H1 (cell line): ENCODE results near the gene TK1. TPM values are rescaled to one million over a fixed set of nuclear protein-coding genes. Genes with fewer than 3 reads are reported as not detected.
A peak's percentile ranks its signal among the peaks of the same experiment; 100 is the strongest.

Experiments used
- CTCF ChIA-PET: fragments of 300-600 bp; sonication (Branson Sonifier 250); formaldehyde crosslinking; loops from one replicate; lab custom pipeline; 2021; ENCODE audit not compliant: partially characterized antibody; lab: Charles Lee
- POLR2A ChIA-PET: fragments of 300-600 bp; sonication (Branson Sonifier 250); formaldehyde crosslinking; loops from one replicate; lab custom pipeline; 2021; ENCODE audit warnings: inconsistent platforms; ENCODE audit not compliant: partially characterized antibody; lab: Charles Lee
- DNase-seq, 2 experiments: peaks; one replicate each; pipeline versions ENCODE4 v3.0.0 to v3.0.0-alpha.2; 2010 to 2022; ENCODE audit warnings: low spot score in 2 of 2, low read depth in 1 of 2, mixed read lengths in 1 of 2
- FAIRE-seq: peaks from 2 replicates; lab custom pipeline; 2011; peaks lifted over from hg19 to GRCh38; lab: Jason Lieb, UNC
- H2AFZ ChIP-seq: 2 replicates; pipeline ENCODE4 v1.8.1; 2012; ENCODE audit warnings: low read length, inconsistent platforms
- H2AK5ac ChIP-seq: 2 replicates; pipeline ENCODE4 v1.6.1; 2013; ENCODE audit warnings: low read depth, low read length
- H2BK120ac ChIP-seq: replicated peaks from 2 replicates; pipeline ENCODE3; 2013; ENCODE audit warnings: low read depth, low read length, inconsistent platforms
- H2BK12ac ChIP-seq: 2 replicates; pipeline ENCODE4 v1.6.1; 2013; ENCODE audit warnings: low read depth, low read length
- H2BK15ac ChIP-seq: 2 replicates; pipeline ENCODE4 v1.6.1; 2013; ENCODE audit warnings: low read length
- H2BK20ac ChIP-seq: 2 replicates; pipeline ENCODE4 v1.6.1; 2013; ENCODE audit warnings: low read length
- H2BK5ac ChIP-seq: 2 replicates; pipeline ENCODE4 v1.6.1; 2013; ENCODE audit warnings: low read depth, low read length
- H3K14ac ChIP-seq: 2 replicates; pipeline ENCODE4 v1.6.1; 2013; ENCODE audit warnings: inconsistent platforms; ENCODE audit not compliant: insufficient read length
- H3K18ac ChIP-seq: 2 replicates; pipeline ENCODE4 v1.6.1; 2013; ENCODE audit warnings: low read length; ENCODE audit errors: extremely low read depth
- H3K23ac ChIP-seq: 2 replicates; pipeline ENCODE4 v1.6.1; 2013; ENCODE audit warnings: inconsistent platforms; ENCODE audit not compliant: insufficient read length
- H3K23me2 ChIP-seq: 2 replicates; pipeline ENCODE4 v1.6.1; 2013; ENCODE audit warnings: low read depth, low read length
- H3K27ac ChIP-seq: 2 replicates; pipeline ENCODE4 v1.6.1; 2011; ENCODE audit warnings: low read depth, low read length, inconsistent platforms
- H3K27me3 ChIP-seq, 4 experiments: replicated peaks in 1 of 4; 1 replicate in 1 of 4; 2 replicates in 3 of 4; pipeline versions ENCODE4 v1.6.1 to v1.8.1; 2011 to 2013; ENCODE audit warnings: low read length in 3 of 4, mild to moderate bottlenecking in 3 of 4, inconsistent platforms in 2 of 4, mixed read lengths in 2 of 4, moderate library complexity in 1 of 4; ENCODE audit not compliant: control insufficient read depth in 3 of 4, insufficient read depth in 3 of 4; ENCODE audit errors: extremely low read depth in 1 of 4
- H3K36me3 ChIP-seq, 4 experiments: 2 replicates each; pipeline versions ENCODE4 v1.6.1 to v1.8.1; 2011 to 2013; ENCODE audit warnings: mild to moderate bottlenecking in 4 of 4, low read length in 3 of 4, moderate library complexity in 2 of 4, control low read depth in 1 of 4, inconsistent platforms in 1 of 4; ENCODE audit not compliant: insufficient read depth in 4 of 4, control insufficient read depth in 2 of 4
- H3K4ac ChIP-seq: replicated peaks from 2 replicates; pipeline ENCODE3; 2013; ENCODE audit warnings: low read length, low read depth, mixed read lengths, inconsistent platforms; ENCODE audit not compliant: insufficient read length
- H3K4me1 ChIP-seq, 4 experiments: replicated peaks in 1 of 4; 1 replicate in 1 of 4; 2 replicates in 3 of 4; pipeline versions ENCODE4 v1.6.1 to v1.8.1; 2011 to 2013; ENCODE audit warnings: low read length in 3 of 4, inconsistent platforms in 2 of 4, mixed read lengths in 1 of 4; ENCODE audit not compliant: insufficient read depth in 4 of 4, control insufficient read depth in 3 of 4
- H3K4me2 ChIP-seq, 2 experiments: 2 replicates each; pipeline versions ENCODE4 v1.6.1 to v1.8.1; 2011 to 2013; ENCODE audit warnings: low read depth in 2 of 2, low read length in 2 of 2, control low read depth in 1 of 2, inconsistent platforms in 1 of 2, mild to moderate bottlenecking in 1 of 2; ENCODE audit not compliant: insufficient read depth in 1 of 2
- H3K4me3 ChIP-seq, 4 experiments: fragments of 200-600, 300-600 bp in 1 of 4; sonication (generic), shearing (Covaris generic), sonication (Bioruptor Twin) in 1 of 4; 2 replicates each; pipeline versions ENCODE4 v1.5.1 to v1.8.1; 2011 to 2016; ENCODE audit warnings: low read length in 4 of 4, low read depth in 3 of 4, control low read depth in 2 of 4, inconsistent platforms in 2 of 4, mild to moderate bottlenecking in 2 of 4, mixed read lengths in 1 of 4, moderate library complexity in 1 of 4; ENCODE audit not compliant: insufficient read depth in 2 of 4; ENCODE audit errors: extremely low read depth in 1 of 4
- H3K56ac ChIP-seq: replicated peaks from 2 replicates; pipeline ENCODE3; 2013; ENCODE audit warnings: low read depth, mild to moderate bottlenecking, mixed read lengths, low read length, inconsistent platforms; ENCODE audit not compliant: insufficient read length
- H3K79me1 ChIP-seq: 2 replicates; pipeline ENCODE4 v1.6.1; 2013; ENCODE audit warnings: low read depth, low read length, control low read depth
- H3K79me2 ChIP-seq, 2 experiments: 2 replicates each; pipeline versions ENCODE4 v1.6.1 to v1.8.1; 2012 to 2013; ENCODE audit warnings: low read length in 2 of 2, mild to moderate bottlenecking in 2 of 2, inconsistent platforms in 1 of 2; ENCODE audit not compliant: insufficient read depth in 2 of 2, control insufficient read depth in 1 of 2
- H3K9ac ChIP-seq, 4 experiments: replicated peaks in 1 of 4; 1 replicate in 1 of 4; 2 replicates in 3 of 4; pipeline versions ENCODE4 v1.6.1 to v1.8.1; 2011 to 2013; ENCODE audit warnings: low read depth in 3 of 4, low read length in 3 of 4, control low read depth in 2 of 4, mild to moderate bottlenecking in 2 of 4, moderate library complexity in 2 of 4, inconsistent platforms in 1 of 4; ENCODE audit errors: extremely low read depth in 1 of 4
- H3K9me3 ChIP-seq, 2 experiments: 2 replicates each; pipeline versions ENCODE4 v1.6.1 to v1.8.1; 2012 to 2013; ENCODE audit warnings: mild to moderate bottlenecking in 2 of 2, moderate library complexity in 2 of 2, control low read depth in 1 of 2, inconsistent platforms in 1 of 2, low read depth in 1 of 2, low read length in 1 of 2, mixed read lengths in 1 of 2; ENCODE audit not compliant: insufficient read depth in 2 of 2
- H4K20me1 ChIP-seq, 2 experiments: replicated peaks in 1 of 2; 2 replicates each; pipeline versions ENCODE3 to v1.8.1; 2011 to 2013; ENCODE audit warnings: inconsistent platforms in 2 of 2, low read length in 2 of 2, mild to moderate bottlenecking in 1 of 2; ENCODE audit not compliant: insufficient read depth in 2 of 2, control insufficient read depth in 1 of 2
- H4K5ac ChIP-seq: 2 replicates; pipeline ENCODE4 v1.6.1; 2013; ENCODE audit warnings: low read length, low read depth, mixed read lengths, inconsistent platforms; ENCODE audit not compliant: insufficient read length
- H4K8ac ChIP-seq: 2 replicates; pipeline ENCODE4 v1.8.0; 2013; ENCODE audit warnings: mild to moderate bottlenecking, moderate library complexity, low read length, inconsistent platforms; ENCODE audit not compliant: insufficient read depth; ENCODE audit errors: extremely low read depth
- H4K91ac ChIP-seq: replicated peaks from 2 replicates; pipeline ENCODE3; 2013; ENCODE audit warnings: low read length, mixed read lengths, inconsistent platforms; ENCODE audit not compliant: insufficient read length
- CBX8 ChIP-seq: fragments of 300-800, 300-1000 bp; sonication (generic); IDR thresholded peaks from 2 replicates; pipeline ENCODE4 v1.7.1; 2016; ENCODE audit warnings: low read depth, low read length, borderline replicate concordance
- CEBPB ChIP-seq: IDR thresholded peaks from 2 replicates; pipeline ENCODE4 v1.6.1; 2012; ENCODE audit warnings: low read depth, low read length
- CREB1 ChIP-seq: IDR thresholded peaks from 2 replicates; pipeline ENCODE4 v1.6.1; 2012; ENCODE audit warnings: inconsistent platforms
- E2F6 ChIP-seq: IDR thresholded peaks from 2 replicates; pipeline ENCODE4 v1.6.1; 2012; ENCODE audit warnings: inconsistent platforms
- EZH2 ChIP-seq: fragments of 200-600 bp; sonication (generic); IDR thresholded peaks from 2 replicates; pipeline ENCODE4 v1.7.1; 2012; ENCODE audit warnings: low read depth, mild to moderate bottlenecking, moderate library complexity, low read length, inconsistent platforms; ENCODE audit not compliant: severe bottlenecking
- GTF2F1 ChIP-seq: IDR thresholded peaks from 2 replicates; pipeline ENCODE4 v1.6.1; 2012; ENCODE audit warnings: low read depth, low read length, improper control_type of control experiment, borderline replicate concordance
- JUND ChIP-seq: IDR thresholded peaks from 2 replicates; pipeline ENCODE4 v1.6.1; 2011; ENCODE audit warnings: mild to moderate bottlenecking, improper control_type of control experiment, low read length
- NANOG ChIP-seq: IDR thresholded peaks from 2 replicates; pipeline ENCODE4 v1.6.1; 2011; ENCODE audit warnings: low read length, low read depth, mild to moderate bottlenecking, inconsistent platforms; ENCODE audit not compliant: insufficient read depth, poor library complexity, severe bottlenecking
- POLR2A ChIP-seq, 2 experiments: IDR thresholded peaks; 1 replicate in 1 of 2; 2 replicates in 1 of 2; pipeline ENCODE4 v1.6.1; 2011; ENCODE audit warnings: low read depth in 2 of 2, low read length in 2 of 2, mild to moderate bottlenecking in 2 of 2; ENCODE audit errors: control extremely low read depth in 1 of 2
- RFX5 ChIP-seq: IDR thresholded peaks from 2 replicates; pipeline ENCODE4 v1.6.1; 2011; ENCODE audit warnings: low read depth, low read length, improper control_type of control experiment, borderline replicate concordance
- SIX5 ChIP-seq: IDR thresholded peaks from 2 replicates; pipeline ENCODE4 v1.6.1; 2011; ENCODE audit warnings: mild to moderate bottlenecking, low read depth, low read length
- SP1 ChIP-seq: IDR thresholded peaks from 2 replicates; pipeline ENCODE4 v1.6.1; 2011; ENCODE audit warnings: low read depth, low read length
- SUZ12 ChIP-seq: fragments of 200-600 bp; sonication (generic); IDR thresholded peaks from 2 replicates; pipeline ENCODE4 v1.6.1; 2012; ENCODE audit warnings: mild to moderate bottlenecking, inconsistent platforms, low read length, moderate library complexity, mixed read lengths
- WGBS, 2 experiments: shearing (Covaris generic) in 1 of 2; methylation state at CpG; one replicate each; pipeline versions ENCODE4 v1.1.6 to v1.1.7; 2013 to 2015; ENCODE audit warnings: low lambda C conversion rate in 2 of 2, mixed read lengths in 2 of 2, inconsistent platforms in 1 of 2, low coverage in 1 of 2, missing lambda C conversion rate in 1 of 2; ENCODE audit not compliant: insufficient replicate concordance in 2 of 2, insufficient coverage in 1 of 2, insufficient read length in 1 of 2; ENCODE audit errors: extremely low coverage in 1 of 2, missing lambda C conversion rate in 1 of 2; 5-methylcytosine and 5-hydroxymethylcytosine counted together
- polyA plus RNA-seq, 7 experiments: library from polyadenylated mRNA; depleted of rRNA in 3 of 7; stranded (reverse) in 5 of 7; unstranded in 2 of 7; fragments of >200 nt in 5 of 7; fragments of 200-250 nt in 2 of 7; gene quantifications; 1 replicate in 5 of 7; 2 replicates in 1 of 7; 4 replicates in 1 of 7; pipeline versions ENCODE4 v1.2.1 to v1.2.3, GENCODE V29; 2011 to 2013; ENCODE audit warnings: missing spikeins in 2 of 7, mixed read lengths in 2 of 7
- total RNA-seq: library from RNA; stranded (reverse); fragmentation: NEBNext Ultra II Directional; extraction: Animal tissue kit (Norgen Biotek cat#: 25700); gene quantifications from 2 replicates; pipeline ENCODE4 v1.2.1, GENCODE V29; 2021

Gene TK1
- total and polyA plus RNA-seq, 2 of the 8 experiments (the other 6 are each of a cell fraction or from before 2014, with no cell fraction given): 66.9 to 147 TPM

- Histone ChIP-seq H3K4me1 (peaks cover 0 to 13% (median 5%) of the 10 kb centered on the region in 4 experiments; a peak in 6 of 7 replicates), H3K23me2 (peaks cover 4% of the 10 kb centered on the region), H2BK20ac (no peak overlapping the region), H3K4me2 (peak overlapping the region in 1 of 2 experiments; percentile 80; a peak in 1 of 4 replicates), H4K91ac (no peak overlapping the region), H2BK120ac (no peak overlapping the region), H3K4ac (no peak overlapping the region), H3K14ac (no peak overlapping the region), H3K4me3 (no peak overlapping the region), H3K18ac (no peak overlapping the region), H3K79me1 (peaks cover 12% of the 10 kb centered on the region), H3K9ac (peak overlapping the region in 2 of 4 experiments; percentile 9 to 24; a peak in 1 of 7 replicates), H3K56ac (no peak overlapping the region), H3K27me3 (no peaks in the 10 kb centered on the region; a peak in 1 of 7 replicates), H2BK5ac (no peak overlapping the region), H2BK12ac (no peak overlapping the region), H2AK5ac (no peak overlapping the region), H3K27ac (no peak overlapping the region), H4K5ac (no peak overlapping the region), H3K9me3 (no peaks in the 10 kb centered on the region), H4K8ac (no peak overlapping the region), H2BK15ac (no peak overlapping the region), H3K79me2 (peaks cover 0 to 42% of the 10 kb centered on the region in 2 experiments; a peak in 3 of 4 replicates), H3K36me3 (peaks cover 22 to 57% (median 39%) of the 10 kb centered on the region in 4 experiments), H2AFZ (no peak overlapping the region), H3K23ac (no peak overlapping the region), H4K20me1 (peaks cover 10% of the 10 kb centered on the region in 2 experiments)
- ChIA-PET CTCF (interaction anchor here (0.6 to 6.9 kb wide), 5 partner anchors 8 to 96 kb away, joined by 3 to 76 read pairs (median 5); no protein-coding TSS in a partner anchor), POLR2A (interaction anchor here (0.7 to 7.3 kb wide), 10 partner anchors 8 to 54 kb away, joined by 3 to 67 read pairs (median 5); no protein-coding TSS in a partner anchor)
- DNase-seq (no peak), FAIRE-seq (no peak)
- WGBS, 2 experiments: 92% methylated on average over 10 of the region's 10 CpGs; no CpG with 5 or more reads in 1 of the 2 experiments
- TF ChIP-seq RFX5 (no peak), CBX8 (no peak), SP1 (no peak), NANOG (no peak), JUND (no peak), EZH2 (no peak), E2F6 (no peak), GTF2F1 (no peak), CREB1 (no peak), POLR2A (IDR thresholded peaks at IDR 0.05; ENCODE audit: control extremely low read depth in 1 of 2, low read depth in 2 of 2, low read length in 2 of 2) (no peak), SUZ12 (no peak), SIX5 (no peak), CEBPB (no peak)
Observed at GRCh38 chr17:78184351-78184750, 2.5 kb downstream of the TK1 start.
